MCF 10A (cell line): ENCODE measurements around the gene HEMK1. TPM values are rescaled to one million over a fixed set of nuclear protein-coding genes. Genes with fewer than 3 reads are reported as not detected.

Source experiments
- BruUV-seq: library from RNA; stranded (reverse); fragments of 400-500 nt; replicated peaks from 2 replicates; lab custom pipeline; 2021; lab: Mats Ljungman, UMichigan
- CTCF ChIA-PET: fragments of 300-600 bp; sonication (Branson Sonifier 250); formaldehyde crosslinking; extraction: SDS; loops from one replicate; lab custom pipeline; 2021; ENCODE audit warnings: antibody characterized with exemption, inconsistent platforms; lab: Yijun Ruan, JAX
- POLR2A ChIA-PET: fragments of 300-600, 350-650 bp; sonication (Branson Sonifier 250); formaldehyde crosslinking; extraction: SDS; loops from one replicate; lab custom pipeline; 2020; ENCODE audit warnings: antibody characterized with exemption, inconsistent platforms; lab: Yijun Ruan, JAX
- DNase-seq: peaks from one replicate; pipeline ENCODE4 v3.0.0-alpha.2; 2018; ENCODE audit not compliant: unreplicated experiment
- H3K27ac Mint-ChIP-seq: one replicate; pipeline ENCODE4 v1.8.0; 2022; ENCODE audit warnings: mild to moderate bottlenecking, low read depth, mixed read lengths; ENCODE audit not compliant: unreplicated experiment
- H3K27me3 Mint-ChIP-seq: one replicate; pipeline ENCODE4 v1.8.0; 2022; ENCODE audit warnings: mixed read lengths; ENCODE audit not compliant: insufficient read depth, unreplicated experiment
- H3K36me3 Mint-ChIP-seq: one replicate; pipeline ENCODE4 v1.8.0; 2022; ENCODE audit warnings: mild to moderate bottlenecking, moderate library complexity, mixed read lengths; ENCODE audit not compliant: insufficient read depth, unreplicated experiment
- H3K4me1 Mint-ChIP-seq: one replicate; pipeline ENCODE4 v1.8.0; 2022; ENCODE audit warnings: mixed read lengths; ENCODE audit not compliant: insufficient read depth, unreplicated experiment
- H3K4me3 Mint-ChIP-seq: one replicate; pipeline ENCODE4 v1.8.0; 2022; ENCODE audit warnings: mild to moderate bottlenecking, moderate library complexity, mixed read lengths; ENCODE audit not compliant: unreplicated experiment
- H3K9me3 Mint-ChIP-seq: one replicate; pipeline ENCODE4 v1.8.0; 2022; ENCODE audit warnings: mixed read lengths; ENCODE audit not compliant: unreplicated experiment
- intact Hi-C: fragments of 100-400 bp; cut with micrococcal nuclease; formaldehyde crosslinking; loops from 2 replicates; pipeline ENCODE4 v1.14.1; 2022
- total RNA-seq: library from RNA; stranded (reverse); gene quantifications from 2 replicates; pipeline ENCODE4 v1.2.3, GENCODE V29; 2022
- TF ChIP-seq, protein P1 (sequence below): fragments of 200-600 bp; IDR thresholded peaks from one replicate; pipeline ENCODE4 v1.8.0; 2022; ENCODE audit warnings: antibody characterized with exemption, mild to moderate bottlenecking; ENCODE audit not compliant: unreplicated experiment

HEMK1 gene
- total RNA-seq, 1 experiment from 2014 or later: 19.9 TPM

DNA sequence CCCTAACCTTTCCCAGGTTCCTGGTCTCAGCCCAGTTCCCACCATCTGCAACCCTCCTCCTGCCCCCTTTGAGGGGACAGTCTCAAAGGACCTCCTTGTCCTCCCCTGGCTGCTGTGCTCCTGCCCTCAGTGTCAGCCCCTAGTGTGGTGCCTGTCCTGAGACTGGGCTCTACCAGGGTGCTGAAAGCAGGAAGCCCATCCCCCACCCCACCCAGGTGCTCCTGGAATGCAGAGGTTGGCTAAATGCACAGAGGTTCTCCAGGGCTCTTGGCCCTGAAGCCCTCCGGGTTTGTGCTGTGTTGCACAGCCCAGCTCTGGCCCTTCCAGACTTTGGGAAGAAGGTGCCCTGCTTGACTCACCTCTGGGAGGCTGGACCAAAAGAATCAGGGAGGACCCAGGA is 23.5 kb upstream of the HEMK1 start:
- no peaks in the 10 kb centered on the region for H3K36me3 Mint-ChIP-seq
- H3K27me3 Mint-ChIP-seq: no peaks in the 10 kb centered on the region
- H3K4me3 Mint-ChIP-seq: no peak overlapping the region
- no peak for DNase-seq
- CTCF ChIA-PET: interaction anchor here (0.6 to 1.0 kb wide), 4 partner anchors 90 to 475 kb away, joined by 3 to 5 read pairs (median 3); no protein-coding TSS in a partner anchor
- POLR2A ChIA-PET: interaction anchor here (1.6 kb wide), 1 partner anchor 10 kb away, joined by 3 read pairs; no protein-coding TSS in a partner anchor
- intact Hi-C loops: no loop called here
- H3K9me3 Mint-ChIP-seq: no peaks in the 10 kb centered on the region
- no peak overlapping the region for H3K27ac Mint-ChIP-seq
- no TSS peak for BruUV-seq
- TF ChIP-seq, protein P1, sequence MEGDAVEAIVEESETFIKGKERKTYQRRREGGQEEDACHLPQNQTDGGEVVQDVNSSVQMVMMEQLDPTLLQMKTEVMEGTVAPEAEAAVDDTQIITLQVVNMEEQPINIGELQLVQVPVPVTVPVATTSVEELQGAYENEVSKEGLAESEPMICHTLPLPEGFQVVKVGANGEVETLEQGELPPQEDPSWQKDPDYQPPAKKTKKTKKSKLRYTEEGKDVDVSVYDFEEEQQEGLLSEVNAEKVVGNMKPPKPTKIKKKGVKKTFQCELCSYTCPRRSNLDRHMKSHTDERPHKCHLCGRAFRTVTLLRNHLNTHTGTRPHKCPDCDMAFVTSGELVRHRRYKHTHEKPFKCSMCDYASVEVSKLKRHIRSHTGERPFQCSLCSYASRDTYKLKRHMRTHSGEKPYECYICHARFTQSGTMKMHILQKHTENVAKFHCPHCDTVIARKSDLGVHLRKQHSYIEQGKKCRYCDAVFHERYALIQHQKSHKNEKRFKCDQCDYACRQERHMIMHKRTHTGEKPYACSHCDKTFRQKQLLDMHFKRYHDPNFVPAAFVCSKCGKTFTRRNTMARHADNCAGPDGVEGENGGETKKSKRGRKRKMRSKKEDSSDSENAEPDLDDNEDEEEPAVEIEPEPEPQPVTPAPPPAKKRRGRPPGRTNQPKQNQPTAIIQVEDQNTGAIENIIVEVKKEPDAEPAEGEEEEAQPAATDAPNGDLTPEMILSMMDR: no peak
- H3K4me1 Mint-ChIP-seq: no peaks in the 10 kb centered on the region

- no peaks in the 10 kb centered on the region for H3K9me3 Mint-ChIP-seq
- no peaks in the 10 kb centered on the region for H3K27me3 Mint-ChIP-seq
- ChIA-PET CTCF (interaction anchor here (0.6 to 5.8 kb wide), 29 partner anchors 8 to 805 kb away, joined by 3 to 53 read pairs (median 4); partner anchors contain the start of genes CYB561D2 and NPRL2), POLR2A (no interaction called here)
- BruUV-seq: no TSS peak
- H3K4me1 Mint-ChIP-seq: no peaks in the 10 kb centered on the region
- H3K27ac Mint-ChIP-seq: no peak overlapping the region
- intact Hi-C loops: no loop called here
- no peak overlapping the region for H3K4me3 Mint-ChIP-seq
- TF ChIP-seq, protein P1: no peak
- DNase-seq: no peak
- no peaks in the 10 kb centered on the region for H3K36me3 Mint-ChIP-seq
Observed at GRCh38 chr3:50549226-50549625, 20.1 kb upstream of the HEMK1 start.

DNA sequence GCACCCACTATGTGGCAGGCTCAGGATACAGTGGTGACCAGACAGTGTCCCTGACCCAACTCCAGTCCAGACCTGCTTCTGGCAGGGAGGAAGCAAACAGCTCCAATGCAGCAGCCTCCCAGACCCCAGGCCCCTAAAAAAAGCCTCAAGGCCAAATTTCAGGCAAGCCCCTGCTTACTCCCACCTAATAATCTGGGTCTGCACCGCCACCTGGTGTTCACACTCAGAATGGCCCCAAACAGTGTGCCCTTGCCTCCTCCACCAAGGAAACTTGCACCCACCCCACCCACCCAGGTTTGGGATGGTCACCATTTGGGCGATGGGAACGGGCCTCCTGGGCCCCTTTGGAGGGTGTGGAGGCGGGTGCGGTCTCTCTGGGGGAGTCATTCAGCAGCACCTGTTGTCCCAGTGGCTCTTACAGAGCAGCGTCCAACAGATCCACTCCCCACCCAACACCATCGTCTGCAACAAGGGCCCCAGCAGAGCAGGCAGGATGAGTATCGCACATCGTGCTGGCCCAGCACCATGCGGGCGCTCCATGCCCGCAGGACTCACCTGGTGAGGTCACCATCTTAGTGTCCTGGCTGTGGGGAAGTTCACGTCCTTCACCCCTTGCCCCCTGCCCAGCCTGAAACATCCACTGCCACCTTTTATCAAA is 19.1 kb upstream of the HEMK1 start:
- no peaks in the 10 kb centered on the region for H3K27me3 Mint-ChIP-seq
- no peak overlapping the region for H3K27ac Mint-ChIP-seq
- ChIA-PET CTCF (interaction anchor here (0.6 to 5.8 kb wide), 44 partner anchors 9 to 1832 kb away, joined by 3 to 53 read pairs (median 4); partner anchors contain the start of genes C3orf18, CYB561D2, MAPKAPK3 and NPRL2), POLR2A (interaction anchor here (0.6 to 0.7 kb wide), 2 partner anchors 116 to 179 kb away, joined by 3 read pairs; no protein-coding TSS in a partner anchor)
- H3K4me1 Mint-ChIP-seq: no peaks in the 10 kb centered on the region
- TF ChIP-seq, protein P1: peak; percentile 87
- no TSS peak for BruUV-seq
- intact Hi-C loops: loop anchor here (1.0 kb wide), 2 partner anchors 31 to 64 kb away; no protein-coding TSS in a partner anchor
- DNase-seq: peak; percentile 61
- H3K4me3 Mint-ChIP-seq: no peak overlapping the region
- H3K36me3 Mint-ChIP-seq: no peaks in the 10 kb centered on the region
- H3K9me3 Mint-ChIP-seq: no peaks in the 10 kb centered on the region

- CTCF ChIA-PET: interaction anchor here (0.6 to 5.8 kb wide), 32 partner anchors 10 to 1179 kb away, joined by 3 to 53 read pairs (median 3); partner anchors contain the start of genes C3orf18, CYB561D2, MAPKAPK3 and NPRL2
- Mint-ChIP-seq H3K27me3 (no peaks in the 10 kb centered on the region), H3K4me3 (no peak overlapping the region), H3K9me3 (no peaks in the 10 kb centered on the region), H3K4me1 (no peaks in the 10 kb centered on the region), H3K36me3 (no peaks in the 10 kb centered on the region), H3K27ac (no peak overlapping the region)
- no TSS peak for BruUV-seq
- TF ChIP-seq, protein P1: no peak
- POLR2A ChIA-PET: no interaction called here
- no peak for DNase-seq
- intact Hi-C loops: no loop called here
Observed at GRCh38 chr3:50551054-50551659, 18.2 kb upstream of the HEMK1 start.
